T-cell (primary cell): ENCODE results near the gene MYADM. TPM values are rescaled to one million over a fixed set of nuclear protein-coding genes. Genes with fewer than 3 reads are reported as not detected.
A peak's percentile ranks its signal among the peaks of the same experiment; 100 is the strongest.

Experiments
- ATAC-seq, 4 experiments: fragments of 200-7000 bp in 3 of 4; fragments of 150-1000 bp in 1 of 4; cut with Tn5 transposase; replicated peaks in 1 of 4; 1 replicate in 3 of 4; 2 replicates in 1 of 4; pipeline ENCODE4 v1.10.0; 2021; ENCODE audit warnings: moderate library complexity in 3 of 4, mild to moderate bottlenecking in 2 of 4, moderate number of reproducible peaks in 1 of 4
- CTCF ChIA-PET, 2 donors: fragments of 300-600 bp; sonication (Branson Sonifier 250); formaldehyde crosslinking; loops; one replicate each; lab custom pipeline; 2022; ENCODE audit warnings: antibody characterized with exemption in 2 of 2; lab: Charles Lee
- POLR2A ChIA-PET, 2 donors: fragments of 300-600 bp; sonication (Branson Sonifier 250); formaldehyde crosslinking; loops; one replicate each; lab custom pipeline; 2022; ENCODE audit warnings: antibody characterized with exemption in 2 of 2; lab: Charles Lee
- DNase-seq, 35 experiments: peaks; one replicate each; pipeline versions ENCODE4 v3.0.0 to v3.0.0-alpha.2; 2013 to 2023
- H3K27ac ChIP-seq: one replicate; pipeline ENCODE4 v1.5.1; 2013; ENCODE audit warnings: low read length
- H3K27me3 ChIP-seq, 2 experiments: replicated peaks in 1 of 2; 1 replicate in 1 of 2; 2 replicates in 1 of 2; pipeline versions ENCODE4 v1.6.1 to v1.7.0; 2013; ENCODE audit warnings: low read length in 1 of 2, mixed read lengths in 1 of 2; ENCODE audit not compliant: control insufficient read depth in 2 of 2, insufficient read depth in 2 of 2; ENCODE audit errors: extremely low read depth in 1 of 2
- H3K36me3 ChIP-seq, 2 donors: 1 replicate in 1 of 2; 2 replicates in 1 of 2; pipeline versions ENCODE4 v1.6.1 to v1.7.0; 2013; ENCODE audit warnings: low read length in 1 of 2; ENCODE audit not compliant: control insufficient read depth in 2 of 2, insufficient read depth in 1 of 2; ENCODE audit errors: extremely low read depth in 1 of 2
- H3K4me1 ChIP-seq, 2 experiments: 1 replicate in 1 of 2; 2 replicates in 1 of 2; pipeline versions ENCODE4 v1.6.1 to v1.7.0; 2013; ENCODE audit warnings: low read length in 2 of 2, mixed read lengths in 1 of 2; ENCODE audit not compliant: insufficient read depth in 2 of 2, control insufficient read depth in 1 of 2; ENCODE audit errors: extremely low read depth in 1 of 2
- H3K4me3 ChIP-seq, 2 donors: 1 replicate in 1 of 2; 2 replicates in 1 of 2; pipeline versions ENCODE4 v1.5.1 to v1.7.0; 2013; ENCODE audit warnings: mild to moderate bottlenecking in 2 of 2, low read length in 1 of 2, moderate library complexity in 1 of 2; ENCODE audit not compliant: control insufficient read depth in 1 of 2; ENCODE audit errors: extremely low read depth in 1 of 2
- H3K9me3 ChIP-seq: 2 replicates; pipeline ENCODE4 v1.7.0; 2013
- H3K27ac Mint-ChIP-seq, 2 donors: one replicate each; pipeline ENCODE4 v1.8.0; 2020 to 2021; ENCODE audit warnings: mild to moderate bottlenecking in 2 of 2, mixed read lengths in 2 of 2
- H3K27me3 Mint-ChIP-seq, 2 donors: one replicate each; pipeline ENCODE4 v1.8.0; 2021 to 2022; ENCODE audit warnings: mixed read lengths in 2 of 2
- H3K36me3 Mint-ChIP-seq: one replicate; pipeline ENCODE4 v1.8.0; 2021; ENCODE audit warnings: mixed read lengths
- H3K4me1 Mint-ChIP-seq, 3 donors: one replicate each; pipeline ENCODE4 v1.8.0; 2020 to 2022; ENCODE audit warnings: mixed read lengths in 3 of 3, mild to moderate bottlenecking in 1 of 3
- H3K4me3 Mint-ChIP-seq, 3 donors: one replicate each; pipeline ENCODE4 v1.8.0; 2020 to 2022; ENCODE audit warnings: mild to moderate bottlenecking in 3 of 3, mixed read lengths in 3 of 3, moderate library complexity in 3 of 3
- H3K9me3 Mint-ChIP-seq, 3 donors: one replicate each; pipeline ENCODE4 v1.8.0; 2020 to 2022; ENCODE audit warnings: mixed read lengths in 3 of 3
- WGBS: methylation state at CpG from one replicate; pipeline ENCODE4 v1.1.5; 2013; ENCODE audit warnings: missing lambda C conversion rate; ENCODE audit not compliant: insufficient coverage; 5-methylcytosine and 5-hydroxymethylcytosine counted together
- total RNA-seq, 35 experiments: library from RNA in 6 of 35; stranded (reverse) in 6 of 35; fragments of 120-200 nt in 1 of 35; gene quantifications; one replicate each; pipeline versions ENCODE4 v1.2.1 to v1.2.4 and lab custom pipeline; 2013 to 2026

The MYADM gene
- total RNA-seq, 5 donors from 2014 or later (not counting 1 experiment from before 2014, with no cell fraction given): 49.9 to 335 (median 70.9) TPM

DNA sequence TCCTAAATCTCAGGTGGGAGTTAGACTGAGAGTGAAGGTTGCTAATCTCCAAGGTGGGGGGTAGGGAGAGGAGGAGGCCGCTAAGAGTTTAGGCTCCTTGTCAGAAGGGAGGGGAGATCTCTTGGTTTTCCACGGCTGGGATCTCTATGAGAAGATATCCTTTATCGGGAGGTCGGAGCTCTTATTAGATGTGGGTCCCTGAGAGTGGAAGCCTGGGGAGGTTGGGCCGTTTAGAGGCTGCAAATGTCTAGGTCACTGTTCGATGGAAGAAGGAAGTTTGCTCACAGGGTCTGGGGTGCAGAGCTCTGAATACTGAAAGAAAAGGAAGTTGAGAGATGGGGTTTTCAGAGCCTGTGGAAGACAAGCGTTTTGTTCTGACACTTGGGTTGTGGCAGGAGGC lies 3.8 kb downstream of the MYADM start:
- Histone ChIP-seq H3K27me3 (no peaks in the 10 kb centered on the region), H3K4me1 (peaks cover 35 to 90% of the 10 kb centered on the region in 2 experiments), H3K36me3 (peaks cover 6 to 36% of the 10 kb centered on the region in 2 donors), H3K27ac (peak overlapping the region; percentile 54), H3K4me3 (peak overlapping the region in 1 of 2 donors; percentile 40), H3K9me3 (no peaks in the 10 kb centered on the region)
- Mint-ChIP-seq H3K4me3 (peak overlapping the region in 2 of 3 donors; percentile 40 to 71), H3K9me3 (peaks cover 0 to 8% (median 6%) of the 10 kb centered on the region in 3 donors), H3K36me3 (peaks cover 34% of the 10 kb centered on the region), H3K27me3 (no peaks in the 10 kb centered on the region), H3K27ac (peak overlapping the region; percentile 88 to 90), H3K4me1 (peaks cover 65 to 81% (median 68%) of the 10 kb centered on the region in 3 donors)
- DNase-seq (peak in 1 of 35 experiments; percentile 27), ATAC-seq (no peak)
- WGBS: 49% methylated on average over 5 of the region's 7 CpGs
- ChIA-PET CTCF (no interaction called here), POLR2A (interaction anchor here in 1 of 2 donors (0.7 kb wide), 1 partner anchor 19 kb away, joined by 3 read pairs; no protein-coding TSS in a partner anchor)

DNA sequence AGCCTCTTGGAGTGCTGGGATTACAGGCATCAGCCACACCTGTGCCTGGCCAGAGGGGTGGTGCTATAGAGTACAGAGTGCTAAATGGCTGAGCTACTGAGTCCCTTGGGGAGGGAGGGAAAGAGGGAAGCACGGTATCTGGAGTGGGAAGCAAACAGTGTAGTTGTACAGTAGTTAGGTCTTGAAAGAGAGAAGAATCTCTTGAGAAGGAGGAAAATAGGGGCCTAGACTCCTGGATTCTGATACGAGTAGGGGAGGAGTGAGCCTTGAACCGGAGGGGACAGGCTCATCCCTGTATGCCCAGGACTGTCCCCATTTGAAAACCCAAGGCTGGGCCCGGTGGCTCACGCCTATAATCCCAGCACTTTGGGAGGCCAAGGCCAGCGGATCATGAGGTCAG lies 5.1 kb downstream of the MYADM start:
- peaks cover 42 to 93% of the 10 kb centered on the region in 2 experiments for H3K4me1 ChIP-seq
- no peak for ATAC-seq
- H3K27ac ChIP-seq: peak overlapping the region; percentile 43
- POLR2A ChIA-PET: interaction anchor here in 1 of 2 donors (0.8 kb wide), 1 partner anchor 265 kb away, joined by 6 read pairs; the partner anchor contains the start of gene CNOT3
- H3K27me3 Mint-ChIP-seq: no peaks in the 10 kb centered on the region
- H3K9me3 Mint-ChIP-seq: peaks cover 0 to 8% (median 6%) of the 10 kb centered on the region in 3 donors
- peak overlapping the region; percentile 83 to 97 for H3K27ac Mint-ChIP-seq
- WGBS: 95% methylated on average over 5 of the region's 6 CpGs
- H3K36me3 Mint-ChIP-seq: peaks cover 42% of the 10 kb centered on the region
- peaks cover 6 to 36% of the 10 kb centered on the region in 2 donors for H3K36me3 ChIP-seq
- H3K4me3 ChIP-seq: no peak overlapping the region
- CTCF ChIA-PET: interaction anchor here in 1 of 2 donors (0.5 kb wide), 1 partner anchor 34 kb away, joined by 4 read pairs; no protein-coding TSS in a partner anchor
- no peaks in the 10 kb centered on the region for H3K27me3 ChIP-seq
- peak overlapping the region in 1 of 3 donors; percentile 34 for H3K4me3 Mint-ChIP-seq
- DNase-seq: peak in 2 of 35 experiments; percentile 21 to 30
- no peaks in the 10 kb centered on the region for H3K9me3 ChIP-seq
- H3K4me1 Mint-ChIP-seq: peaks cover 67 to 82% (median 70%) of the 10 kb centered on the region in 3 donors

DNA sequence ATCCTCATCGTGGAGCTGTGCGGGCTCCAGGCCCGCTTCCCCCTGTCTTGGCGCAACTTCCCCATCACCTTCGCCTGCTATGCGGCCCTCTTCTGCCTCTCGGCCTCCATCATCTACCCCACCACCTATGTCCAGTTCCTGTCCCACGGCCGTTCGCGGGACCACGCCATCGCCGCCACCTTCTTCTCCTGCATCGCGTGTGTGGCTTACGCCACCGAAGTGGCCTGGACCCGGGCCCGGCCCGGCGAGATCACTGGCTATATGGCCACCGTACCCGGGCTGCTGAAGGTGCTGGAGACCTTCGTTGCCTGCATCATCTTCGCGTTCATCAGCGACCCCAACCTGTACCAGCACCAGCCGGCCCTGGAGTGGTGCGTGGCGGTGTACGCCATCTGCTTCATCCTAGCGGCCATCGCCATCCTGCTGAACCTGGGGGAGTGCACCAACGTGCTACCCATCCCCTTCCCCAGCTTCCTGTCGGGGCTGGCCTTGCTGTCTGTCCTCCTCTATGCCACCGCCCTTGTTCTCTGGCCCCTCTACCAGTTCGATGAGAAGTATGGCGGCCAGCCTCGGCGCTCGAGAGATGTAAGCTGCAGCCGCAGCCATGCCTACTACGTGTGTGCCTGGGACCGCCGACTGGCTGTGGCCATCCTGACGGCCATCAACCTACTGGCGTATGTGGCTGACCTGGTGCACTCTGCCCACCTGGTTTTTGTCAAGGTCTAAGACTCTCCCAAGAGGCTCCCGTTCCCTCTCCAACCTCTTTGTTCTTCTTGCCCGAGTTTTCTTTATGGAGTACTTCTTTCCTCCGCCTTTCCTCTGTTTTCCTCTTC lies 6.3 kb downstream of the MYADM start:
- ChIA-PET CTCF (interaction anchor here in 1 of 2 donors (0.6 kb wide), 2 partner anchors 49 to 1256 kb away, joined by 4 read pairs; no protein-coding TSS in a partner anchor), POLR2A (interaction anchor here in 1 of 2 donors (0.6 to 1.1 kb wide), 2 partner anchors 263 to 586 kb away, joined by 3 to 4 read pairs; partner anchors contain the start of gene CNOT3)
- Mint-ChIP-seq H3K4me1 (peaks cover 76 to 77% (median 76%) of the 10 kb centered on the region in 3 donors), H3K27ac (peak overlapping the region; percentile 97), H3K4me3 (peak overlapping the region in 2 of 3 donors; percentile 59 to 63), H3K27me3 (peaks cover 0 to 3% of the 10 kb centered on the region in 2 donors), H3K36me3 (peaks cover 42% of the 10 kb centered on the region), H3K9me3 (peaks cover 0 to 8% (median 6%) of the 10 kb centered on the region in 3 donors)
- H3K27me3 ChIP-seq: peaks cover 0 to 5% of the 10 kb centered on the region in 2 experiments
- peak overlapping the region; percentile 83 for H3K27ac ChIP-seq
- peak in 1 of 4 experiments; percentile 2 for ATAC-seq
- H3K36me3 ChIP-seq: peaks cover 6 to 36% of the 10 kb centered on the region in 2 donors
- peak in 2 of 35 experiments; percentile 31 to 47 for DNase-seq
- no peak overlapping the region for H3K4me3 ChIP-seq
- WGBS: 94% methylated on average over 49 of the region's 51 CpGs
- peaks cover 49 to 89% of the 10 kb centered on the region in 2 experiments for H3K4me1 ChIP-seq
- H3K9me3 ChIP-seq: no peaks in the 10 kb centered on the region

DNA sequence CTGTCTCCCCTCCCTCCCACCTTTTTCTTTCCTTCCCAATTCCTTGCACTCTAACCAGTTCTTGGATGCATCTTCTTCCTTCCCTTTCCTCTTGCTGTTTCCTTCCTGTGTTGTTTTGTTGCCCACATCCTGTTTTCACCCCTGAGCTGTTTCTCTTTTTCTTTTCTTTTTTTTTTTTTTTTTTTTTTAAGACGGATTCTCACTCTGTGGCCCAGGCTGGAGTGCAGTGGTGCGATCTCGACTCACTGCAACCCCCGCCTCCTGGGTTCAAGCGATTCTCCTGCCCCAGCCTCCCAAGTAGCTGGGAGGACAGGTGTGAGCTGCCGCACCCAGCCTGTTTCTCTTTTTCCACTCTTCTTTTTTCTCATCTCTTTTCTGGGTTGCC lies 6.9 kb downstream of the MYADM start:
- ChIA-PET CTCF (interaction anchor here in 1 of 2 donors (0.6 kb wide), 2 partner anchors 50 to 1257 kb away, joined by 4 read pairs; no protein-coding TSS in a partner anchor), POLR2A (interaction anchor here in 1 of 2 donors (1.1 kb wide), 1 partner anchor 263 kb away, joined by 3 read pairs; the partner anchor contains the start of gene CNOT3)
- ATAC-seq (peak in 2 of 4 experiments; percentile 25 to 28), DNase-seq (peak in 3 of 35 experiments; percentile 26 to 59 (median 34))
- peaks cover 50 to 92% of the 10 kb centered on the region in 2 experiments for H3K4me1 ChIP-seq
- peaks cover 0 to 11% of the 10 kb centered on the region in 2 experiments for H3K27me3 ChIP-seq
- H3K36me3 ChIP-seq: peaks cover 6 to 36% of the 10 kb centered on the region in 2 donors
- peaks cover 76 to 78% (median 77%) of the 10 kb centered on the region in 3 donors for H3K4me1 Mint-ChIP-seq
- H3K4me3 ChIP-seq: peak overlapping the region; percentile 12 to 38
- peak overlapping the region in 2 of 3 donors; percentile 59 to 63 for H3K4me3 Mint-ChIP-seq
- peaks cover 42% of the 10 kb centered on the region for H3K36me3 Mint-ChIP-seq
- H3K9me3 ChIP-seq: no peaks in the 10 kb centered on the region
- H3K27ac Mint-ChIP-seq: peak overlapping the region; percentile 97
- H3K27ac ChIP-seq: peak overlapping the region; percentile 83
- H3K27me3 Mint-ChIP-seq: peaks cover 0 to 5% of the 10 kb centered on the region in 2 donors
- H3K9me3 Mint-ChIP-seq: peaks cover 0 to 8% (median 6%) of the 10 kb centered on the region in 3 donors
- WGBS: 14% methylated on average over 1 of the region's 6 CpGs

DNA sequence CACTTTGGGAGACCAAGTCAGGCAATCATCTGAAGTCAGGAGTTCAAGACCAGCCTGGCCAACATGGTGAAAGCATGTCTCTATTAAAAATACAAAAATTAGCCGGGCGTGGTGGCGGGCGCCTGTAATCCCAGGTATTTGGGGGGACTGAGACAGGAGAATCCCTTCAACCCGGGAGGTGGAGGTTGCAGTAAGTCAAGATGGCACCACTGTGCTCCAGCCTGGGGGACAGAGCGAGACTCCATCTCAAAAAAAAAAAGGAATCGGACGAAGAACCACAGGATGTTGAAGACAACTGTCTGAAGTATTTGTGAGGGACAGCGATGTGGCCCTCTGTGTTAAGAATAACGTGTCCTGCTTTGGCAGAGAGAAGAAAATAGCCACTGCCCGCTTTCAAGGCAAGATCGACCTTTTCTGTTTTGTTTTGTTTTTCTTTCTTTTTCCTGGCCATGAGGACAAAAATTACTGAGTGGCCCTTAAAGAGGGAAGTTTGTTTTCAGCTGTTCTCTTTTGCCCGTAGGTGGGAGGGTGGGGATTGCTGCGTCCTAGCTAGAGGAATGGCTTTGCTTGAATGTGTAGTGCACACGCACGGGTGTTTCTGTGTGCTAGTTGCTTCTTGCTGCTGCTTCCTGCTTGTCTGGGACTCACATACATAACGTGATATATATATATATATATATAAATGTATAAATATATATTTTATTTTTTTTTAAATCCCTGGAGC lies 8.1 kb downstream of the MYADM start:
- H3K27ac ChIP-seq: peak overlapping the region; percentile 83
- POLR2A ChIA-PET: interaction anchor here (0.7 to 2.6 kb wide), 2 partner anchors 8 to 9 kb away, joined by 3 to 13 read pairs; partner anchors contain the start of gene MYADM (in 1 of the 2)
- Mint-ChIP-seq H3K4me3 (peak overlapping the region in 2 of 3 donors; percentile 13 to 24), H3K27me3 (peaks cover 0 to 5% of the 10 kb centered on the region in 2 donors), H3K9me3 (peaks cover 0 to 8% (median 6%) of the 10 kb centered on the region in 3 donors), H3K36me3 (peaks cover 42% of the 10 kb centered on the region), H3K4me1 (peaks cover 70 to 72% (median 71%) of the 10 kb centered on the region in 3 donors), H3K27ac (peak overlapping the region; percentile 93 to 97)
- DNase-seq (no peak), ATAC-seq (no peak)
- H3K36me3 ChIP-seq: peaks cover 3 to 31% of the 10 kb centered on the region in 2 donors
- 80% methylated on average over 2 of the region's 17 CpGs for WGBS
- no peak overlapping the region for H3K4me3 ChIP-seq
- CTCF ChIA-PET: interaction anchor here in 1 of 2 donors (0.8 kb wide), 1 partner anchor 8 kb away, joined by 3 read pairs; the partner anchor contains the start of gene MYADM
- peaks cover 45 to 85% of the 10 kb centered on the region in 2 experiments for H3K4me1 ChIP-seq
- H3K9me3 ChIP-seq: no peaks in the 10 kb centered on the region
- peaks cover 0 to 15% of the 10 kb centered on the region in 2 experiments for H3K27me3 ChIP-seq
